K562 (cell line): Measurements from ENCODE around the gene LAMB3. TPM values are rescaled to one million over a fixed set of nuclear protein-coding genes. Genes with fewer than 3 reads are reported as not detected.

Experiments
- ATAC-seq: fragments of 200-7000 bp; cut with Tn5 transposase; 3 replicates; pipeline ENCODE4 v1.9.1; 2020; ENCODE audit warnings: moderate library complexity
- BruUV-seq: library from RNA; stranded (reverse); fragments of 400-500 nt; replicated peaks from 2 replicates; lab custom pipeline; 2021; lab: Mats Ljungman, UMichigan
- CTCF ChIA-PET: fragments of 300-600 bp; formaldehyde crosslinking; extraction: SDS; loops from one replicate; lab custom pipeline; 2021; ENCODE audit warnings: low intra/inter-chr PET ratio; lab: Yijun Ruan, JAX
- POLR2A ChIA-PET: fragments of 300-600, 350-650 bp; sonication (Branson Sonifier 250); formaldehyde crosslinking; extraction: SDS; loops from one replicate; lab custom pipeline; 2021; ENCODE audit warnings: antibody characterized with exemption, inconsistent platforms; lab: Yijun Ruan, JAX
- DNase-seq, 4 experiments: peaks; one replicate each; pipeline versions ENCODE4 v3.0.0 to v3.0.0-alpha.2; 2011 to 2018; ENCODE audit warnings: low spot score in 3 of 4, mixed read lengths in 3 of 4; ENCODE audit errors: extremely low read depth in 1 of 4
- FAIRE-seq: peaks from 2 replicates; lab custom pipeline; 2011; peaks lifted over from hg19 to GRCh38; lab: Jason Lieb, UNC
- H2AFZ ChIP-seq: 2 replicates; pipeline ENCODE4 v1.6.0; 2011; ENCODE audit warnings: low read depth, low read length, control low read depth, inconsistent platforms
- H3K27ac ChIP-seq: fragments of 200-600 bp; 3 replicates; pipeline ENCODE4 v1.8.0; 2011; ENCODE audit warnings: low read depth, mild to moderate bottlenecking, control low read depth, inconsistent platforms, low read length, moderate library complexity, mixed read lengths; ENCODE audit errors: extremely low read depth
- H3K27me3 ChIP-seq, 2 experiments: fragments of 300-600 bp in 1 of 2; 2 replicates in 1 of 2; 3 replicates in 1 of 2; pipeline versions ENCODE4 v1.6.0 to v1.8.0; 2011; ENCODE audit warnings: inconsistent platforms in 2 of 2, low read length in 2 of 2, mild to moderate bottlenecking in 1 of 2, mixed read lengths in 1 of 2, moderate library complexity in 1 of 2; ENCODE audit not compliant: control insufficient read depth in 2 of 2, insufficient read depth in 2 of 2
- H3K36me3 ChIP-seq: fragments of 300-600 bp; 3 replicates; pipeline ENCODE4 v1.8.0; 2011; ENCODE audit warnings: mild to moderate bottlenecking, low read length, inconsistent platforms; ENCODE audit not compliant: control insufficient read depth, insufficient read depth
- H3K4me1 ChIP-seq, 2 experiments: fragments of 200-600 bp in 1 of 2; replicated peaks in 1 of 2; 2 replicates in 1 of 2; 3 replicates in 1 of 2; pipeline versions ENCODE4 v1.5.1 to v1.8.0; 2011; ENCODE audit warnings: inconsistent platforms in 2 of 2, low read length in 2 of 2, mild to moderate bottlenecking in 1 of 2, mixed read lengths in 1 of 2, moderate library complexity in 1 of 2; ENCODE audit not compliant: control insufficient read depth in 2 of 2, insufficient read depth in 2 of 2
- H3K4me2 ChIP-seq: 2 replicates; pipeline ENCODE4 v1.6.1; 2011; ENCODE audit warnings: low read length, control low read depth, inconsistent platforms, mixed read lengths; ENCODE audit not compliant: insufficient read depth
- H3K4me3 ChIP-seq: fragments of 200-600 bp; sonication (generic), shearing (Covaris generic); 2 replicates; pipeline ENCODE4 v1.5.1; 2016; ENCODE audit warnings: control low read depth, inconsistent platforms
- H3K79me2 ChIP-seq: fragments of 200-600 bp; 3 replicates; pipeline ENCODE4 v1.8.0; 2011; ENCODE audit warnings: low read length, inconsistent platforms; ENCODE audit not compliant: control insufficient read depth, insufficient read depth
- H3K9ac ChIP-seq, 2 experiments: 2 replicates each; pipeline versions ENCODE4 v1.6.0 to v1.6.1; 2011; ENCODE audit warnings: low read depth in 2 of 2, low read length in 2 of 2, control low read depth in 1 of 2, inconsistent platforms in 1 of 2, mild to moderate bottlenecking in 1 of 2, mixed read lengths in 1 of 2; ENCODE audit not compliant: insufficient read depth in 1 of 2
- H3K9me1 ChIP-seq: one replicate; pipeline ENCODE4 v1.6.0; 2011; ENCODE audit warnings: inconsistent platforms, mild to moderate bottlenecking, low read length, moderate library complexity; ENCODE audit not compliant: control insufficient read depth, insufficient read depth
- H3K9me3 ChIP-seq: replicated peaks from 2 replicates; pipeline ENCODE4 v1.5.1; 2011; ENCODE audit warnings: low read depth, low read length, inconsistent platforms; ENCODE audit not compliant: control insufficient read depth, insufficient read depth
- H4K20me1 ChIP-seq: replicated peaks from 2 replicates; pipeline ENCODE4 v1.6.1; 2011; ENCODE audit warnings: low read length, inconsistent platforms, mixed read lengths; ENCODE audit not compliant: control insufficient read depth, insufficient read depth
- ATF7 ChIP-seq: fragments of 450-650 bp; IDR thresholded peaks from 2 replicates; pipeline ENCODE4 v1.7.1; 2014; ENCODE audit warnings: mild to moderate bottlenecking, moderate library complexity
- BACH1 ChIP-seq: fragments of 200-800 bp; sonication (Bioruptor generic); IDR thresholded peaks from 2 replicates; pipeline ENCODE4 v1.6.1; 2016; ENCODE audit warnings: missing genetic modification characterization, missing compliant biosample characterization
- CBX2 ChIP-seq: fragments of 200-600 bp; sonication (generic); IDR thresholded peaks from one replicate; pipeline ENCODE4 v1.6.1; 2012; ENCODE audit warnings: mild to moderate bottlenecking, low read length, inconsistent platforms; ENCODE audit not compliant: insufficient read depth, poor library complexity, severe bottlenecking
- CEBPG ChIP-seq, 3 experiments: fragments of 200-800 bp in 1 of 3; sonication (Bioruptor generic) in 1 of 3; sonication (generic) in 1 of 3; formaldehyde crosslinking in 1 of 3; IDR thresholded peaks in 2 of 3; conservative IDR thresholded peaks in 1 of 3; 2 replicates each; pipeline versions ENCODE4 v1.6.1 to v1.8.0; 2016 to 2022; ENCODE audit warnings: missing compliant biosample characterization in 2 of 3, missing genetic modification characterization in 2 of 3, mild to moderate bottlenecking in 1 of 3, missing genetic modification reagents in 1 of 3
- DPF2 ChIP-seq: fragments of 450-650 bp; IDR thresholded peaks from 2 replicates; pipeline ENCODE4 v1.6.1; 2016
- ELK1 ChIP-seq: sonication (generic); formaldehyde crosslinking; IDR thresholded peaks from 2 replicates; pipeline ENCODE4 v1.8.1; 2022; ENCODE audit warnings: missing genetic modification reagents
- EP300 ChIP-seq: IDR thresholded peaks from 2 replicates; pipeline ENCODE4 v1.6.1; 2012; ENCODE audit warnings: low read length, improper control_type of control experiment
- GATA2 ChIP-seq: sonication (generic); formaldehyde crosslinking; IDR thresholded peaks from 2 replicates; pipeline ENCODE4 v1.4.0; 2020; ENCODE audit warnings: mild to moderate bottlenecking, missing genetic modification reagents
- KLF1 ChIP-seq: fragments of 450-650 bp; IDR thresholded peaks from 2 replicates; pipeline ENCODE4 v1.6.1; 2016; ENCODE audit warnings: missing genetic modification characterization, missing compliant biosample characterization
- KLF10 ChIP-seq: fragments of 250-450 bp; sonication (Bioruptor Pico); IDR thresholded peaks from 2 replicates; pipeline ENCODE4 v1.6.1; 2021; ENCODE audit warnings: matching md5 sums
- MAFF ChIP-seq: IDR thresholded peaks from 2 replicates; pipeline ENCODE4 v1.6.1; 2012; ENCODE audit warnings: low read length, improper control_type of control experiment
- MAFK ChIP-seq: IDR thresholded peaks from 2 replicates; pipeline ENCODE4 v1.6.1; 2011; ENCODE audit warnings: low read length, improper control_type of control experiment
- MEIS2 ChIP-seq: fragments of 450-650 bp; IDR thresholded peaks from 2 replicates; pipeline ENCODE4 v1.6.1; 2014; ENCODE audit warnings: mild to moderate bottlenecking; ENCODE audit not compliant: partially characterized antibody
- NFE2 ChIP-seq: IDR thresholded peaks from 2 replicates; pipeline ENCODE4 v1.6.1; 2014; ENCODE audit warnings: antibody characterized with exemption, low read depth
- PTBP1 ChIP-seq: fragments of 200-400 bp; formaldehyde crosslinking; IDR thresholded peaks from 2 replicates; pipeline ENCODE4 v1.6.1; 2017; ENCODE audit warnings: low read depth, low read length
- SETDB1 ChIP-seq: IDR thresholded peaks from one replicate; pipeline ENCODE4 v1.6.1; 2012; ENCODE audit warnings: low read length, control low read depth, inconsistent platforms
- SMARCE1 ChIP-seq: fragments of 450-650 bp; IDR thresholded peaks from 2 replicates; pipeline ENCODE4 v1.7.1; 2016; ENCODE audit warnings: mild to moderate bottlenecking
- SNIP1 ChIP-seq: fragments of 450-650 bp; IDR thresholded peaks from 2 replicates; pipeline ENCODE4 v1.7.1; 2017; ENCODE audit warnings: low read depth, mild to moderate bottlenecking
- SPI1 ChIP-seq: IDR thresholded peaks from 2 replicates; pipeline ENCODE4 v1.6.1; 2011; ENCODE audit warnings: low read depth, low read length, control low read depth, borderline replicate concordance
- SRSF9 ChIP-seq: fragments of 200-400 bp; formaldehyde crosslinking; IDR thresholded peaks from 2 replicates; pipeline ENCODE4 v1.6.1; 2017; ENCODE audit warnings: low read depth, low read length, borderline replicate concordance
- ZBTB9 ChIP-seq: fragments of 450-650 bp; formaldehyde crosslinking; IDR thresholded peaks from 2 replicates; pipeline ENCODE4 v1.4.0; 2020; ENCODE audit warnings: mild to moderate bottlenecking, moderate library complexity
- ZC3H8 ChIP-seq: fragments of 450-650 bp; IDR thresholded peaks from 2 replicates; pipeline ENCODE4 v1.6.1; 2017
- ZFX ChIP-seq: sonication (generic); formaldehyde crosslinking; IDR thresholded peaks from 2 replicates; pipeline ENCODE4 v1.8.0; 2022; ENCODE audit warnings: mild to moderate bottlenecking, missing genetic modification reagents, moderate library complexity
- ZNF253 ChIP-seq: fragments of 250-450 bp; sonication (Bioruptor Pico); conservative IDR thresholded peaks from 2 replicates; pipeline ENCODE4 v1.6.1; 2021; ENCODE audit warnings: mild to moderate bottlenecking
- ZNF316 ChIP-seq: fragments of 450-650 bp; IDR thresholded peaks from 2 replicates; pipeline ENCODE4 v1.6.1; 2016
- WGBS: fragments of 100-300 bp; shearing (Covaris generic); methylation state at CpG from one replicate; pipeline ENCODE4 v1.1.6; 2016; ENCODE audit warnings: low coverage, mixed read lengths; ENCODE audit not compliant: insufficient coverage; ENCODE audit errors: missing lambda C conversion rate; 5-methylcytosine and 5-hydroxymethylcytosine counted together
- in situ Hi-C: fragments of 300-500 bp; cut with MboI; formaldehyde crosslinking; loops from 4 replicates; pipeline ENCODE4 v1.15.0; 2018; ENCODE audit warnings: inconsistent platforms, mixed read lengths
- intact Hi-C: fragments of 100-400 bp; cut with micrococcal nuclease; formaldehyde crosslinking; loops from 2 replicates; pipeline ENCODE4 v1.14.2; 2022
- polyA plus RNA-seq, 8 experiments: library from polyadenylated mRNA; depleted of rRNA in 4 of 8; stranded (reverse) in 5 of 8; unstranded in 3 of 8; fragments of >200 nt; fragmentation: Nextera tagmentation in 2 of 8; fragmentation: Illumina TruSeq in 1 of 8; extraction: Ambion mirVana in 2 of 8; extraction: Trizol in 1 of 8; gene quantifications; 2 replicates each; pipeline versions ENCODE4 v1.2.1 to v1.2.3, GENCODE V29; 2011 to 2014; ENCODE audit warnings: inconsistent platforms in 1 of 8, missing spikeins in 1 of 8
- total RNA-seq, 7 experiments: library from RNA; depleted of rRNA in 6 of 7; stranded (reverse); fragments of >200 nt in 6 of 7; fragmentation: Illumina TruSeq in 2 of 7; extraction: Trizol in 2 of 7; gene quantifications; 2 replicates each; pipeline versions ENCODE4 v1.2.1 to v1.2.3, GENCODE V29; 2011 to 2021; ENCODE audit warnings: low replicate concordance in 1 of 7

LAMB3 gene
- total and polyA plus RNA-seq, 9 of the 15 experiments (the other 6 are each of a cell fraction or from before 2014, with no cell fraction given) = 0.08 to 1.3 (median 0.91) TPM

GRCh38 chr1:209647156-209647555, 5.1 kb downstream of the LAMB3 start:
- Histone ChIP-seq H3K9ac (peak overlapping the region in 1 of 2 experiments; percentile 1; a peak in 2 of 4 replicates), H3K4me3 (no peak overlapping the region), H3K4me2 (peak overlapping the region; percentile 59), H3K9me1 (no peaks in the 10 kb centered on the region), H3K27ac (peak overlapping the region; percentile 67; the same call in 2 of the 3 replicates), H3K9me3 (no peaks in the 10 kb centered on the region), H3K27me3 (no peaks in the 10 kb centered on the region), H3K79me2 (no peaks in the 10 kb centered on the region), H2AFZ (peak overlapping the region; percentile 87), H3K36me3 (no peaks in the 10 kb centered on the region), H3K4me1 (peaks cover 52 to 88% of the 10 kb centered on the region in 2 experiments), H4K20me1 (no peaks in the 10 kb centered on the region)
- ChIA-PET POLR2A (interaction anchor here (0.7 kb wide), 1 partner anchor 29 kb away, joined by 3 read pairs; no protein-coding TSS in a partner anchor), CTCF (interaction anchor here (0.6 kb wide), 1 partner anchor 78 kb away, joined by 3 read pairs; no protein-coding TSS in a partner anchor)
- BruUV-seq = no TSS peak
- FAIRE-seq = peak; percentile 64
- peak; percentile 45 for ATAC-seq
- DNase-seq = peak in 2 of 4 experiments; percentile 65 to 75
- WGBS = 33% methylated on average over 4 of the region's 4 CpGs
- intact Hi-C loops (loop anchor here (1.0 to 2.0 kb wide), 2 partner anchors 28 to 101 kb away; partner anchors contain the start of gene G0S2), in situ Hi-C loops (no loop called here)
- no peak for TF ChIP-seq PTBP1
- TF ChIP-seq KLF1 (tag) = no peak
- peak; percentile 90 for TF ChIP-seq ZNF316
- TF ChIP-seq CEBPG (CRISPR knock-in tag; IDR thresholded peaks at IDR 0.05) = no peak
- 0 out of 4 replicates have a peak, but pooled peaks of 1 of the 2 experiments have one; percentile 23 for TF ChIP-seq CEBPG (tag; conservative IDR thresholded peaks at IDR 0.05 in 1 of 2, IDR thresholded peaks at IDR 0.05 in 1 of 2)
- 0 out of 2 replicates have a peak, but pooled peaks have one; percentile 31 for TF ChIP-seq SMARCE1
- TF ChIP-seq GATA2 (CRISPR knock-in tag) = no peak
- no peak for TF ChIP-seq ZBTB9 (CRISPR knock-in tag)
- peak; percentile 72 for TF ChIP-seq MAFF
- 0 out of 2 replicates have a peak, but pooled peaks have one; percentile 13 for TF ChIP-seq ATF7
- TF ChIP-seq NFE2 = peak; percentile 91
- peak; percentile 83 for TF ChIP-seq BACH1
- peak; percentile 94 for TF ChIP-seq MEIS2
- no peak for TF ChIP-seq ZFX (CRISPR knock-in tag)
- TF ChIP-seq SPI1 = no peak
- no peak for TF ChIP-seq CBX2
- TF ChIP-seq SRSF9 = no peak
- TF ChIP-seq ZNF253 = no peak
- no peak for TF ChIP-seq SETDB1
- peak; percentile 69 for TF ChIP-seq MAFK
- TF ChIP-seq ELK1 (CRISPR knock-in tag) = no peak
- TF ChIP-seq SNIP1 = no peak
- peak; percentile 55; the same call in 1 of the 2 replicates for TF ChIP-seq DPF2
- peak; percentile 18; the same call in 1 of the 2 replicates for TF ChIP-seq EP300
- no peak for TF ChIP-seq KLF10 (CRISPR knock-in tag)
- TF ChIP-seq ZC3H8 = no peak
